ENCODE measurements around the gene NRG2.

NRG2 gene

GRCh38 chr5:139903795-139904565, 139.1 kb downstream of the NRG2 start:
- no peak for DNase-seq (ENCODE audit: low spot score)

- no peak for DNase-seq (ENCODE audit: low spot score)
These were observed 139.7 kb downstream of the NRG2 start for GRCh38 chr5:139903450-139903794.

GRCh38 chr5:139901986-139902385, 141.1 kb downstream of the NRG2 start:
- no peak for DNase-seq (ENCODE audit: low spot score)

GRCh38 chr5:139901251-139901575, 141.9 kb downstream of the NRG2 start:
- no peak for DNase-seq (ENCODE audit: low spot score)

GRCh38 chr5:139900546-139901250, 142.4 kb downstream of the NRG2 start:
- no peak for DNase-seq (ENCODE audit: low spot score)

- DNase-seq (ENCODE audit: low spot score), result no peak
These were observed 144.1 kb downstream of the NRG2 start for GRCh38 chr5:139898981-139899380.

GRCh38 chr5:139897982-139898381, 145.1 kb downstream of the NRG2 start:
- DNase-seq (ENCODE audit: low spot score), result no peak

GRCh38 chr5:139897342-139897741, 145.8 kb downstream of the NRG2 start:
- DNase-seq (ENCODE audit: low spot score), result no peak

- no peak for DNase-seq (ENCODE audit: low spot score)
These were observed 146.4 kb downstream of the NRG2 start for GRCh38 chr5:139896718-139897117.

- DNase-seq (ENCODE audit: low spot score), result no peak
These were observed 147.5 kb downstream of the NRG2 start for GRCh38 chr5:139895647-139896046.

GRCh38 chr5:139895046-139895445, 148.1 kb downstream of the NRG2 start:
- no peak for DNase-seq (ENCODE audit: low spot score)

- no peak for DNase-seq (ENCODE audit: low spot score)
These were observed 149.2 kb downstream of the NRG2 start for GRCh38 chr5:139893873-139894272.

GRCh38 chr5:139889410-139889809, 153.7 kb downstream of the NRG2 start:
- no peak for DNase-seq (ENCODE audit: low spot score)

- no peak for DNase-seq (ENCODE audit: low spot score)
These were observed 154.7 kb downstream of the NRG2 start for GRCh38 chr5:139888370-139888769.

GRCh38 chr5:139886213-139886612, 156.9 kb downstream of the NRG2 start:
- DNase-seq (ENCODE audit: low spot score), result no peak

- DNase-seq (ENCODE audit: low spot score), result no peak
These were observed 157.3 kb downstream of the NRG2 start for GRCh38 chr5:139885857-139886208.

GRCh38 chr5:139885172-139885856, 157.8 kb downstream of the NRG2 start:
- DNase-seq (ENCODE audit: low spot score), result no peak

- no peak for DNase-seq (ENCODE audit: low spot score)
These were observed 158.4 kb downstream of the NRG2 start for GRCh38 chr5:139884734-139885133.

GRCh38 chr5:139884144-139884543, 159.0 kb downstream of the NRG2 start:
- DNase-seq (ENCODE audit: low spot score), result no peak

GRCh38 chr5:139882961-139883539, 160.0 kb downstream of the NRG2 start:
- no peak for DNase-seq (ENCODE audit: low spot score)

- DNase-seq (ENCODE audit: low spot score), result no peak
These were observed 160.8 kb downstream of the NRG2 start for GRCh38 chr5:139882316-139882715.

- no peak for DNase-seq (ENCODE audit: low spot score)
These were observed 161.9 kb downstream of the NRG2 start for GRCh38 chr5:139881143-139881733.

Measured in LoVo (cell line).